OCI-LY7 (cell line): ENCODE results near the gene E2F2.

Experiments
- CTCF ChIP-seq: fragments of 200-600 bp; sonication (generic); conservative IDR thresholded peaks from 2 replicates; pipeline ENCODE4 v1.5.1; 2014; ENCODE audit warnings: mild to moderate bottlenecking, antibody characterized with exemption, low read length, moderate library complexity, mixed read lengths
- EZH2phosphoT487 ChIP-seq: fragments of 200-600 bp; sonication (generic); IDR thresholded peaks from 2 replicates; pipeline ENCODE4 v1.6.1; 2018; ENCODE audit warnings: low read depth, borderline replicate concordance, mild to moderate bottlenecking, mixed run types, antibody characterized with exemption, low read length, moderate library complexity, mixed read lengths

GRCh38 chr1:23528250-23528978 lies 2.6 kb downstream of the E2F2 start:
- TF ChIP-seq CTCF (no peak; the same call in 1 of the 2 replicates), EZH2phosphoT487 (no peak)
